Tibial artery (tissue), 4 donors: ENCODE measurements around the gene OR2A2.

Experiments used
- DNase-seq, 2 donors: peaks; one replicate each; pipeline ENCODE4 v3.0.0-alpha.2; 2019
- H3K27ac ChIP-seq, 2 donors: fragments of 200-600 bp; sonication (generic) in 1 of 2; 1 replicate in 1 of 2; 2 replicates in 1 of 2; pipeline ENCODE4 v1.5.1; 2018 to 2019; ENCODE audit warnings: mild to moderate bottlenecking in 1 of 2
- H3K27me3 ChIP-seq, 2 donors: fragments of 200-600 bp; sonication (generic) in 1 of 2; one replicate each; pipeline versions ENCODE4 v1.5.1 to v1.6.0; 2016 to 2019
- H3K36me3 ChIP-seq, 3 donors: fragments of 200-600 bp; sonication (generic) in 2 of 3; one replicate each; pipeline ENCODE4 v1.5.1; 2016 to 2019; ENCODE audit warnings: mild to moderate bottlenecking in 2 of 3
- H3K4me1 ChIP-seq, 4 donors: fragments of 200-600 bp; sonication (generic) in 2 of 4; 1 replicate in 3 of 4; 2 replicates in 1 of 4; pipeline ENCODE4 v1.5.1; 2016 to 2019
- H3K4me3 ChIP-seq, 2 donors: fragments of 200-600 bp; sonication (generic) in 1 of 2; 1 replicate in 1 of 2; 2 replicates in 1 of 2; pipeline ENCODE4 v1.5.1; 2018 to 2019; ENCODE audit warnings: mild to moderate bottlenecking in 2 of 2
- H3K9me3 ChIP-seq, 3 donors: fragments of 200-600 bp; sonication (generic) in 1 of 3; one replicate each; pipeline ENCODE4 v1.5.1; 2016 to 2019
- intact Hi-C: fragments of 100-400 bp; cut with DNase I; formaldehyde crosslinking; loops from one replicate; pipeline ENCODE4 v1.15.0; 2023; ENCODE audit warnings: low total_unique reads
- TF ChIP-seq, protein P1 (sequence below), 2 experiments: fragments of 200-600 bp in 1 of 2; fragments of 450-650 bp in 1 of 2; IDR thresholded peaks; one replicate each; pipeline ENCODE4 v1.5.1; 2017 to 2019; ENCODE audit warnings: antibody characterized with exemption in 2 of 2, mild to moderate bottlenecking in 1 of 2, moderate library complexity in 1 of 2

The OR2A2 gene

DNA sequence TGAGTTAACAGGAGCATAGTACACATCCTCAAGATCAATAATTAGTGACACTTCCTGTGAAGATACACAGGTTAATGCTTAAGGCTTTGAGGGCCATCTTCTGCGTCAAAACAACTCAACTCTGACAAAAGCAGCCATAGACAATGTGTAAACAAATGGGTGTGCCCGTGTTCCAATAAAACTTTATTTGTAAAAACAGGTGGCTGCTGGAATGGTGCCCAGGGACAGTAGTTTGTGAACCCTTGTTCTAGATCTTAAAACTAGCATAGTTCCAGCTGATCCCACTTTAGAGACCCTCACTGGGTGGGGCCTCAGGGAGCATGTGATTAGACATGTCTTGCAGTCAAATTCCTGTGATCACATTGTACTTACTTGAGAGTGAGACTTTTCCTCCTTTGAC, 21.3 kb downstream of the OR2A2 start:
- no peaks in the 10 kb centered on the region for H3K9me3 ChIP-seq
- TF ChIP-seq, protein P1, sequence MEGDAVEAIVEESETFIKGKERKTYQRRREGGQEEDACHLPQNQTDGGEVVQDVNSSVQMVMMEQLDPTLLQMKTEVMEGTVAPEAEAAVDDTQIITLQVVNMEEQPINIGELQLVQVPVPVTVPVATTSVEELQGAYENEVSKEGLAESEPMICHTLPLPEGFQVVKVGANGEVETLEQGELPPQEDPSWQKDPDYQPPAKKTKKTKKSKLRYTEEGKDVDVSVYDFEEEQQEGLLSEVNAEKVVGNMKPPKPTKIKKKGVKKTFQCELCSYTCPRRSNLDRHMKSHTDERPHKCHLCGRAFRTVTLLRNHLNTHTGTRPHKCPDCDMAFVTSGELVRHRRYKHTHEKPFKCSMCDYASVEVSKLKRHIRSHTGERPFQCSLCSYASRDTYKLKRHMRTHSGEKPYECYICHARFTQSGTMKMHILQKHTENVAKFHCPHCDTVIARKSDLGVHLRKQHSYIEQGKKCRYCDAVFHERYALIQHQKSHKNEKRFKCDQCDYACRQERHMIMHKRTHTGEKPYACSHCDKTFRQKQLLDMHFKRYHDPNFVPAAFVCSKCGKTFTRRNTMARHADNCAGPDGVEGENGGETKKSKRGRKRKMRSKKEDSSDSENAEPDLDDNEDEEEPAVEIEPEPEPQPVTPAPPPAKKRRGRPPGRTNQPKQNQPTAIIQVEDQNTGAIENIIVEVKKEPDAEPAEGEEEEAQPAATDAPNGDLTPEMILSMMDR (IDR thresholded peaks at IDR 0.05): no peak
- intact Hi-C loops: loop anchor here (10.0 kb wide), 1 partner anchor 1986 kb away; no protein-coding TSS in a partner anchor

DNA sequence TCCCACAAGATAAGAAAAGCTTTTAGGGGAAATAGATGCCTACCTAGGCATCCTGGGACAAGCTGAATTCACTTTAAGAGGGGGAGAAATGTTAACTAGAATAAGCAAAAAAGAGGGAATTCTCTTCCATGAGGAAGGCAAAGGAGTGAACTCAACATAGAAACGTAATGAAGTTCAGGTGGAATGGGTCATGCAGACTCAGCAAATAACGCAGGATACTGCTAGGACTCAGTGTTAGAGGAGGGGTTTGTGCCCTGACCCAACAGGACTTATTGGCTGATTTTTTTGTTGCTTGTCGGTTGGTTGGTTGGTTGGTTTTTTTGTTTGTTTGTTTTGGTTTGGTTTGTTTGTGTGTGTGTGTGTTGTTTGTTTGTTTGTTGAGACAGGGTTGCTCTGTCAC, 22.9 kb downstream of the OR2A2 start:
- Histone ChIP-seq H3K36me3 (no peaks in the 10 kb centered on the region), H3K4me3 (no peak overlapping the region), H3K27ac (no peak overlapping the region), H3K9me3 (no peaks in the 10 kb centered on the region), H3K4me1 (no peaks in the 10 kb centered on the region), H3K27me3 (no peaks in the 10 kb centered on the region)
- TF ChIP-seq, protein P1 (IDR thresholded peaks at IDR 0.05): no peak
- no peak for DNase-seq
- intact Hi-C loops: loop anchor here (10.0 kb wide), 1 partner anchor 1987 kb away; no protein-coding TSS in a partner anchor

More for the DNA sequence above, 21.3 kb downstream of the OR2A2 start:
- Histone ChIP-seq H3K4me3 (no peak overlapping the region), H3K36me3 (no peaks in the 10 kb centered on the region), H3K27me3 (no peaks in the 10 kb centered on the region), H3K27ac (no peak overlapping the region), H3K4me1 (no peaks in the 10 kb centered on the region)
- DNase-seq: no peak

DNA sequence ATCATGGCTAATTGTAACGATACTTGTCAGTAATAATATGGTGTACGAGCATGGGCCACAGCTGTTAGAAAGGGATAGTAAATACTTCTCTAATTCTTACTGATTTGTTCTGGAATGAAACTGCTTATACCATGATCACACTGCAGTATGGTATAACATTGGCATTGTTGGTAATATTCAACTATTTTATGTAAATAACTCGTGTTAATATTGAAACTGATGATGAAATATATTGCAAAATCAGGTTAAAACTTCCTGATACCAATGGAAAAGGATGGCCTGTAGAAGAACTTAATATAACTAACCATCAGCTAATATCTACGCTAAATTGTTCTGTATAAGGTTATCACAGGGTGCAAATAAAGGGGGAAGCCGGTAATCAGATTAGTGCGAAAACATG, 23.9 kb downstream of the OR2A2 start:
- H3K9me3 ChIP-seq: no peaks in the 10 kb centered on the region
- TF ChIP-seq, protein P1 (IDR thresholded peaks at IDR 0.05): no peak
- H3K27ac ChIP-seq: no peak overlapping the region
- H3K4me1 ChIP-seq: no peaks in the 10 kb centered on the region
- H3K36me3 ChIP-seq: no peaks in the 10 kb centered on the region
- H3K4me3 ChIP-seq: no peak overlapping the region
- H3K27me3 ChIP-seq: no peaks in the 10 kb centered on the region
- intact Hi-C loops: loop anchor here (10.0 kb wide), 1 partner anchor 1989 kb away; no protein-coding TSS in a partner anchor
- no peak for DNase-seq

DNA sequence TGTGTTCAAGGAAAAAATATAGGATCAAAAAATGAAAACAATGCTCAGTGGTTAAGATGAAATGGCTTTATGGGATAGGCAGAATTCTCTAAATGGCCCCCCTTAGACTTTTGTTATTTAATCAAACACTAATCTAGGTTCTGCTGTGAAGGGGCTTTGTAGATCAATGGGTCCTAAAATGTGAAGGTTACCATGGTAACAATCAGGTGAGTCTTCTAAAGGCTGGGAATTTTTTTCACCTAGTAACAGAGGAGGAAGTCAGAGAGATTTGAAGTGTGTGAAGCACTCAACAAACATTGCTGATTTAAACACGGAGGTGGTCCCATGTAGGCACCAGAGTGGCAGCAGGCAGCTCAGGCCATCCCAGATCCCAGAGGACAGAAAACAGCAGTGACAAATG, 24.7 kb downstream of the OR2A2 start:
- no peak for DNase-seq
- Histone ChIP-seq H3K4me1 (no peaks in the 10 kb centered on the region), H3K27me3 (no peaks in the 10 kb centered on the region), H3K4me3 (no peak overlapping the region), H3K27ac (no peak overlapping the region), H3K36me3 (no peaks in the 10 kb centered on the region), H3K9me3 (no peaks in the 10 kb centered on the region)
- TF ChIP-seq, protein P1 (IDR thresholded peaks at IDR 0.05): no peak
- intact Hi-C loops: loop anchor here (10.0 kb wide), 1 partner anchor 1989 kb away; no protein-coding TSS in a partner anchor

DNA sequence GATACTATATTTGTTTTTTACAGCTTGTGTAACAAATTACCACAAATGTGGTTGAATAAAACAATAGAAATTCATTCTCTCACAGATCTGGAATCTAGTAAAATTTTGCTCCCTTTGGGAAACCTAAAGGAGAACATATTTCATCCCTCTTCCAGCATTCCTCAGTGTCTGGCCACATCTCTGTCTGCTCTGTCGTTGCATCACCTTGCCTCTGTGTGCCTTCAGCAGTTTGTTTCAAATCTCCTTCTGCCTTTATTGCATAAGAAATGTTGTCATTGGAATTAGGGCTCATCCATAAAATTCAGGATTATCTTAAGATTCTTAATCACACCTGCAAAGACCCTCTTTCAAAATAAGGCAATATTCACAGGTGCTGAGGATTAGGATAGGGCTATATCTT, 28.1 kb downstream of the OR2A2 start:
- no peak overlapping the region for H3K4me3 ChIP-seq
- H3K36me3 ChIP-seq: no peaks in the 10 kb centered on the region
- no peaks in the 10 kb centered on the region for H3K4me1 ChIP-seq
- intact Hi-C loops: loop anchor here (10.0 kb wide), 1 partner anchor 1993 kb away; no protein-coding TSS in a partner anchor
- no peak for DNase-seq
- no peaks in the 10 kb centered on the region for H3K27me3 ChIP-seq
- TF ChIP-seq, protein P1 (IDR thresholded peaks at IDR 0.05): no peak
- no peak overlapping the region for H3K27ac ChIP-seq
- H3K9me3 ChIP-seq: no peaks in the 10 kb centered on the region

- intact Hi-C loops: no loop called here
- Histone ChIP-seq H3K4me3 (no peak overlapping the region), H3K27ac (no peak overlapping the region), H3K9me3 (peaks cover 0 to 6% (median 5%) of the 10 kb centered on the region in 3 donors), H3K27me3 (no peaks in the 10 kb centered on the region), H3K36me3 (no peaks in the 10 kb centered on the region), H3K4me1 (no peaks in the 10 kb centered on the region)
- no peak for DNase-seq
- TF ChIP-seq, protein P1 (IDR thresholded peaks at IDR 0.05): no peak
Observed at GRCh38 chr7:144142187-144142586, 32.8 kb downstream of the OR2A2 start.
